Stomach (tissue), 9 donors: ENCODE data around the gene KRTAP5-4. TPM values are rescaled to one million over a fixed set of nuclear protein-coding genes. Genes with fewer than 3 reads are reported as not detected.

Source experiments
- DNase-seq, 2 donors: peaks; one replicate each; pipeline versions ENCODE4 v3.0.0 to v3.0.0-alpha.2; 2013 to 2019
- H3K27ac ChIP-seq, 5 donors: fragments of 200-600 bp in 4 of 5; sonication (generic) in 4 of 5; one replicate each; pipeline ENCODE4 v1.5.1; 2013 to 2019; ENCODE audit warnings: mild to moderate bottlenecking in 1 of 5, moderate library complexity in 1 of 5
- H3K27me3 ChIP-seq, 3 donors: fragments of 200-600 bp; sonication (generic); one replicate each; pipeline ENCODE4 v1.5.1; 2017 to 2019; ENCODE audit warnings: mixed run types in 1 of 3
- H3K36me3 ChIP-seq, 4 donors: fragments of 200-600 bp; sonication (generic); 1 replicate in 3 of 4; 2 replicates in 1 of 4; pipeline ENCODE4 v1.5.1; 2016 to 2019
- H3K4me1 ChIP-seq, 4 donors: fragments of 200-600 bp; sonication (generic); one replicate each; pipeline ENCODE4 v1.5.1; 2016 to 2019
- H3K4me3 ChIP-seq, 4 donors: fragments of 200-600 bp; sonication (generic) in 3 of 4; one replicate each; pipeline ENCODE4 v1.5.1; 2016 to 2019; ENCODE audit warnings: mild to moderate bottlenecking in 1 of 4
- H3K9me3 ChIP-seq, 4 donors: fragments of 200-600 bp; sonication (generic); one replicate each; pipeline ENCODE4 v1.5.1; 2016 to 2019
- CTCF ChIP-seq, 7 experiments: fragments of 450-650 bp in 4 of 7; fragments of 200-600 bp in 3 of 7; sonication (generic) in 3 of 7; IDR thresholded peaks; one replicate each; pipeline ENCODE4 v1.5.1; 2016 to 2019; ENCODE audit warnings: antibody characterized with exemption in 7 of 7, control low read depth in 2 of 7, mild to moderate bottlenecking in 1 of 7
- EP300 ChIP-seq: sonication (generic); formaldehyde crosslinking; IDR thresholded peaks from one replicate; pipeline ENCODE4 v1.6.1; 2017; ENCODE audit warnings: antibody characterized with exemption
- POLR2A ChIP-seq, 4 donors: fragments of 450-650 bp; IDR thresholded peaks; one replicate each; pipeline ENCODE4 v1.6.1; 2016; ENCODE audit warnings: antibody characterized with exemption in 4 of 4, control low read depth in 2 of 4, mild to moderate bottlenecking in 1 of 4, moderate library complexity in 1 of 4
- POLR2AphosphoS5 ChIP-seq, 3 donors: sonication (generic); formaldehyde crosslinking; IDR thresholded peaks; one replicate each; pipeline ENCODE4 v1.6.1; 2016; ENCODE audit warnings: antibody characterized with exemption in 3 of 3
- WGBS, 5 donors: extraction: QIAGEN DNeasy Blood & Tissue Kit in 3 of 5; methylation state at CpG; one replicate each; pipeline versions ENCODE4 v1.1.5 to v1.1.7; 2013 to 2018; 5-methylcytosine and 5-hydroxymethylcytosine counted together
- intact Hi-C: fragments of 100-400 bp; cut with DNase I; formaldehyde crosslinking; loops from one replicate; pipeline ENCODE4 v1.15.1; 2023; ENCODE audit warnings: low total_unique reads
- polyA plus RNA-seq, 3 donors: library from polyadenylated mRNA; stranded (reverse); fragments of 200-250 nt; gene quantifications; one replicate each; pipeline ENCODE4 v1.2.3, GENCODE V29; 2013
- total RNA-seq, 5 donors: library from RNA; depleted of rRNA; stranded (reverse); fragments of >200 nt; gene quantifications; one replicate each; pipeline versions ENCODE4 v1.1.0 to v1.2.3, GENCODE V29; 2014 to 2016
- donor health status: healthy with polysubstance abuse.
- donor health status: Bipolar disorder and iron deficiency.
- donor health status: healthy.

Gene KRTAP5-4
- total and polyA plus RNA-seq, 8 donors, result not detected

- H3K27me3 ChIP-seq, result peaks cover 0 to 88% (median 37%) of the 10 kb centered on the region in 3 donors
- intact Hi-C loops, result no loop called here
- H3K9me3 ChIP-seq, result no peaks in the 10 kb centered on the region
- H3K4me1 ChIP-seq, result peaks cover 0 to 9% (median 3%) of the 10 kb centered on the region in 4 donors
- TF ChIP-seq POLR2AphosphoS5 (IDR thresholded peaks at IDR 0.05) (no peak), CTCF (IDR thresholded peaks at IDR 0.05) (no peak), POLR2A (IDR thresholded peaks at IDR 0.05) (no peak), EP300 (no peak)
- no peak for DNase-seq
- H3K36me3 ChIP-seq, result no peaks in the 10 kb centered on the region
- H3K4me3 ChIP-seq, result no peak overlapping the region
- H3K27ac ChIP-seq, result no peak overlapping the region
- WGBS, 5 donors, result 63 to 71% (median 70%) methylated on average over 13 of the region's 13 CpGs
Measured at GRCh38 chr11:1631066-1631568, 9.2 kb upstream of the KRTAP5-4 start.

- DNase-seq, result no peak
- TF ChIP-seq POLR2A (IDR thresholded peaks at IDR 0.05), result no peak
- TF ChIP-seq POLR2AphosphoS5 (IDR thresholded peaks at IDR 0.05), result no peak
- TF ChIP-seq EP300, result no peak
- no peak for TF ChIP-seq CTCF (IDR thresholded peaks at IDR 0.05)
- Histone ChIP-seq H3K27me3 (peaks cover 0 to 88% (median 37%) of the 10 kb centered on the region in 3 donors), H3K27ac (no peak overlapping the region), H3K36me3 (no peaks in the 10 kb centered on the region), H3K9me3 (no peaks in the 10 kb centered on the region), H3K4me3 (no peak overlapping the region), H3K4me1 (peaks cover 0 to 9% (median 3%) of the 10 kb centered on the region in 4 donors)
- intact Hi-C loops, result no loop called here
- WGBS, 5 donors, result 46 to 69% (median 67%) methylated on average over 1 to 2 of the region's 2 CpGs
Measured at GRCh38 chr11:1630271-1630670, 8.3 kb upstream of the KRTAP5-4 start.

GRCh38 chr11:1629326-1630185 is 7.6 kb upstream of the KRTAP5-4 start, which contains the start of gene KRTAP5-5:
KRTAP5-5 (plus strand) TSS chr11:1629775; CDS start chr11:1629841, 66 bp downstream.
- intact Hi-C loops, result no loop called here
- H3K9me3 ChIP-seq, result no peaks in the 10 kb centered on the region
- H3K36me3 ChIP-seq, result no peaks in the 10 kb centered on the region
- 67 to 76% (median 71%) methylated on average over 16 to 25 of the region's 26 CpGs for WGBS, 5 donors
- H3K27ac ChIP-seq, result no peak within 1 kb of the TSS
- H3K4me1 ChIP-seq, result peaks cover 0 to 9% (median 3%) of the 10 kb centered on the region in 4 donors
- H3K4me3 ChIP-seq, result no peak within 1 kb of the TSS
- peaks cover 0 to 87% (median 37%) of the 10 kb centered on the region in 3 donors for H3K27me3 ChIP-seq
- DNase-seq, result no peak
- TF ChIP-seq EP300 (no peak), POLR2AphosphoS5 (IDR thresholded peaks at IDR 0.05) (no peak), CTCF (IDR thresholded peaks at IDR 0.05) (no peak), POLR2A (IDR thresholded peaks at IDR 0.05) (no peak)

- no peak overlapping the region for H3K27ac ChIP-seq
- TF ChIP-seq CTCF (IDR thresholded peaks at IDR 0.05), result peak in 5 of 7 experiments; percentile 27 to 91 (median 85)
- no peak for TF ChIP-seq POLR2A (IDR thresholded peaks at IDR 0.05)
- no peak for TF ChIP-seq EP300
- TF ChIP-seq POLR2AphosphoS5 (IDR thresholded peaks at IDR 0.05), result no peak
- WGBS, 5 donors, result 25 to 53% (median 28%) methylated on average over 17 to 35 of the region's 35 CpGs
- H3K4me1 ChIP-seq, result peaks cover 0 to 9% (median 3%) of the 10 kb centered on the region in 4 donors
- H3K36me3 ChIP-seq, result no peaks in the 10 kb centered on the region
- peak; percentile 58 to 82 for DNase-seq
- no peak overlapping the region for H3K4me3 ChIP-seq
- intact Hi-C loops, result no loop called here
- no peaks in the 10 kb centered on the region for H3K9me3 ChIP-seq
- peaks cover 0 to 80% (median 30%) of the 10 kb centered on the region in 3 donors for H3K27me3 ChIP-seq
Measured at GRCh38 chr11:1628506-1629325, 6.8 kb upstream of the KRTAP5-4 start.
